ENCODE results near the gene OR5V1.

DNA sequence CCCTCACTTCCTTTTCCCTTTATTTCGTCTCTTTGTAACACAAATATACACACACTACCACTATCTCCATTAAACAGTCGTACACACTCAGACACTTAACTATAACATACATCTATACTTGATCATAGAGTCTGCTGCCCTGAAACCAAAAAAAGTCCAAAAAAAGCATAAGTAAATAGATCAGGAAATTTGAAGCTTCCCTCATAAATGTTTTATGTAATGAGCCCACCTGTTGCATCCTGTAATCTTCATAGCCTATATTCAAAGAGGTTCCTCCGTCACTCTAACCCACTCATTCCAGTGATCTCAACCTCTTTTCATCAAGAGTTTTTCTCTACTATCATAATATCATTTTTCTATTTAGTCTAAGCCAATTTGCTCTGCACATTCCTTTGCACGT, 19.9 kb upstream of the OR5V1 start:
- TF ChIP-seq, protein P1, sequence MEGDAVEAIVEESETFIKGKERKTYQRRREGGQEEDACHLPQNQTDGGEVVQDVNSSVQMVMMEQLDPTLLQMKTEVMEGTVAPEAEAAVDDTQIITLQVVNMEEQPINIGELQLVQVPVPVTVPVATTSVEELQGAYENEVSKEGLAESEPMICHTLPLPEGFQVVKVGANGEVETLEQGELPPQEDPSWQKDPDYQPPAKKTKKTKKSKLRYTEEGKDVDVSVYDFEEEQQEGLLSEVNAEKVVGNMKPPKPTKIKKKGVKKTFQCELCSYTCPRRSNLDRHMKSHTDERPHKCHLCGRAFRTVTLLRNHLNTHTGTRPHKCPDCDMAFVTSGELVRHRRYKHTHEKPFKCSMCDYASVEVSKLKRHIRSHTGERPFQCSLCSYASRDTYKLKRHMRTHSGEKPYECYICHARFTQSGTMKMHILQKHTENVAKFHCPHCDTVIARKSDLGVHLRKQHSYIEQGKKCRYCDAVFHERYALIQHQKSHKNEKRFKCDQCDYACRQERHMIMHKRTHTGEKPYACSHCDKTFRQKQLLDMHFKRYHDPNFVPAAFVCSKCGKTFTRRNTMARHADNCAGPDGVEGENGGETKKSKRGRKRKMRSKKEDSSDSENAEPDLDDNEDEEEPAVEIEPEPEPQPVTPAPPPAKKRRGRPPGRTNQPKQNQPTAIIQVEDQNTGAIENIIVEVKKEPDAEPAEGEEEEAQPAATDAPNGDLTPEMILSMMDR (IDR thresholded peaks at IDR 0.05) = no peak
- TF ChIP-seq POLR2A (IDR thresholded peaks at IDR 0.05) (no peak), EP300 (IDR thresholded peaks at IDR 0.05) (no peak)
